Peyer's patch (tissue), 4 donors: ENCODE data around the gene SULT1E1.

Source experiments
- CTCF ChIP-seq, 6 experiments: fragments of 450-650 bp in 4 of 6; fragments of 200-600 bp in 2 of 6; sonication (generic) in 1 of 6; IDR thresholded peaks; one replicate each; pipeline ENCODE4 v1.5.1; 2017 to 2019; ENCODE audit warnings: antibody characterized with exemption in 6 of 6, mild to moderate bottlenecking in 3 of 6, moderate library complexity in 1 of 6
- POLR2A ChIP-seq, 2 donors: fragments of 450-650 bp; IDR thresholded peaks; one replicate each; pipeline ENCODE4 v1.5.1; 2017; ENCODE audit warnings: antibody characterized with exemption in 2 of 2, mild to moderate bottlenecking in 2 of 2, moderate library complexity in 2 of 2

GRCh38 chr4:69855822-69856221 is 4.1 kb downstream of the SULT1E1 start:
- no peak for TF ChIP-seq POLR2A (IDR thresholded peaks at IDR 0.05)
- TF ChIP-seq CTCF (IDR thresholded peaks at IDR 0.05), result no peak
